ENCODE results near the gene RPN2. TPM values are rescaled to one million over a fixed set of nuclear protein-coding genes. Genes with fewer than 3 reads are reported as not detected.

The RPN2 gene
- polyA plus RNA-seq, 1 donor from 2014 or later: 151 TPM

- no peaks in the 10 kb centered on the region for H3F3A ChIP-seq (ENCODE audit: insufficient read depth, low read length, poor library complexity, severe bottlenecking)
- TF ChIP-seq EZH2 (IDR thresholded peaks at IDR 0.05; ENCODE audit: borderline replicate concordance, insufficient read depth, low read length, poor library complexity, severe bottlenecking): no peak
- no peak for TF ChIP-seq SMC3 (conservative IDR thresholded peaks at IDR 0.05; ENCODE audit: poor library complexity)
- TF ChIP-seq EP300 (conservative IDR thresholded peaks at IDR 0.05; ENCODE audit: poor library complexity, severe bottlenecking): no peak
- no peak for TF ChIP-seq TAF1 (IDR thresholded peaks at IDR 0.05; ENCODE audit: low read depth)
- TF ChIP-seq MXI1 (conservative IDR thresholded peaks at IDR 0.05; ENCODE audit: poor library complexity, severe bottlenecking): no peak
- no peak for TF ChIP-seq POLR2AphosphoS5 (IDR thresholded peaks at IDR 0.05)
- TF ChIP-seq CTCF (IDR thresholded peaks at IDR 0.05; ENCODE audit: poor library complexity, severe bottlenecking): no peak
- TF ChIP-seq RAD21 (conservative IDR thresholded peaks at IDR 0.05): no peak
- no peak for TF ChIP-seq REST (IDR thresholded peaks at IDR 0.05; ENCODE audit: borderline replicate concordance)
- no peak overlapping the region for H3K4me2 ChIP-seq (ENCODE audit: low read length)
- H3K79me2 ChIP-seq (replicated peaks; ENCODE audit: insufficient read depth, low read length): no peaks in the 10 kb centered on the region
- H4K20me1 ChIP-seq (ENCODE audit: insufficient read depth): no peaks in the 10 kb centered on the region
- H3K9me3 ChIP-seq (ENCODE audit: low read length): no peaks in the 10 kb centered on the region
- no peak overlapping the region for H3K27ac ChIP-seq (ENCODE audit: low read length)
- no peaks in the 10 kb centered on the region for H3K9me2 ChIP-seq (ENCODE audit: insufficient read depth, low read length)
- no peak overlapping the region for H2AFZ ChIP-seq (ENCODE audit: low read depth, low read length)
- no peak overlapping the region for H3K4me3 ChIP-seq (ENCODE audit: low read length)
- H3K27me3 ChIP-seq (ENCODE audit: insufficient read depth, low read depth, low read length): no peaks in the 10 kb centered on the region
- H3K9ac ChIP-seq (ENCODE audit: low read length): no peak overlapping the region
- peaks cover 15% of the 10 kb centered on the region for H3K36me3 ChIP-seq (ENCODE audit: insufficient read depth, low read length)
Observed at GRCh38 chr20:37238426-37238825, 59.3 kb downstream of the RPN2 start.

GRCh38 chr20:37238935-37239451, 59.9 kb downstream of the RPN2 start:
- H3K79me2 ChIP-seq (replicated peaks; ENCODE audit: insufficient read depth, low read length): no peaks in the 10 kb centered on the region
- H2AFZ ChIP-seq (ENCODE audit: low read depth, low read length): no peak overlapping the region
- no peaks in the 10 kb centered on the region for H3K9me3 ChIP-seq (ENCODE audit: low read length)
- no peaks in the 10 kb centered on the region for H3F3A ChIP-seq (ENCODE audit: insufficient read depth, low read length, poor library complexity, severe bottlenecking)
- TF ChIP-seq SMC3 (conservative IDR thresholded peaks at IDR 0.05; ENCODE audit: poor library complexity) (no peak), MXI1 (conservative IDR thresholded peaks at IDR 0.05; ENCODE audit: poor library complexity, severe bottlenecking) (no peak), EZH2 (IDR thresholded peaks at IDR 0.05; ENCODE audit: borderline replicate concordance, insufficient read depth, low read length, poor library complexity, severe bottlenecking) (no peak), POLR2AphosphoS5 (IDR thresholded peaks at IDR 0.05) (no peak), RAD21 (conservative IDR thresholded peaks at IDR 0.05) (no peak), CTCF (IDR thresholded peaks at IDR 0.05; ENCODE audit: poor library complexity, severe bottlenecking) (no peak), EP300 (conservative IDR thresholded peaks at IDR 0.05; ENCODE audit: poor library complexity, severe bottlenecking) (no peak), REST (IDR thresholded peaks at IDR 0.05; ENCODE audit: borderline replicate concordance) (no peak), TAF1 (IDR thresholded peaks at IDR 0.05; ENCODE audit: low read depth) (no peak)
- H3K9ac ChIP-seq (ENCODE audit: low read length): no peak overlapping the region
- no peak overlapping the region for H3K4me3 ChIP-seq (ENCODE audit: low read length)
- H4K20me1 ChIP-seq (ENCODE audit: insufficient read depth): no peaks in the 10 kb centered on the region
- no peaks in the 10 kb centered on the region for H3K27me3 ChIP-seq (ENCODE audit: insufficient read depth, low read depth, low read length)
- H3K4me2 ChIP-seq (ENCODE audit: low read length): no peak overlapping the region
- H3K27ac ChIP-seq (ENCODE audit: low read length): no peak overlapping the region
- no peaks in the 10 kb centered on the region for H3K9me2 ChIP-seq (ENCODE audit: insufficient read depth, low read length)
- peaks cover 15% of the 10 kb centered on the region for H3K36me3 ChIP-seq (ENCODE audit: insufficient read depth, low read length)

All from neural cell (in vitro differentiated cells).